ENCODE data around the gene RHEBL1.

DNA sequence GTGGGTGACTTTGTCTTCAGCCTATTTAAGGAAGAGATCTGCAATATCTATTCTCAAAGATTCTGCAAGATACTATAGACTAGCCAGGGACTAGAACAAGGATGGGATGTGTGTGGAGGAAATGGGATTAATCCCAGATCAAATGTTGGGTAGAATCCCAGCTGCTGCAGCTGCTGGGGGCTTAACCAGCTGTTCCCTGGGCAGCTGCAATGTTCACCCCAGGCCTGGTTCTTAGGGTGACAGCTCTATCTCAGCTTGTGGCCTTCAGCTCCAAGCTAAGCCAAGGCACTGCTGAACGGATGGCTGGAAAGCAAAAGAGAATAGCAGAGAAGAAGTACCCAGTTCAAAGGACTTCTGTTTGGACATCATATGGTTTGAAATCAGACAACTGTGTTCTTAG, 10.0 kb upstream of the RHEBL1 start:
- TF ChIP-seq EP300 (IDR thresholded peaks at IDR 0.05) (no peak), POLR2A (IDR thresholded peaks at IDR 0.05) (no peak)
- TF ChIP-seq, protein P1, sequence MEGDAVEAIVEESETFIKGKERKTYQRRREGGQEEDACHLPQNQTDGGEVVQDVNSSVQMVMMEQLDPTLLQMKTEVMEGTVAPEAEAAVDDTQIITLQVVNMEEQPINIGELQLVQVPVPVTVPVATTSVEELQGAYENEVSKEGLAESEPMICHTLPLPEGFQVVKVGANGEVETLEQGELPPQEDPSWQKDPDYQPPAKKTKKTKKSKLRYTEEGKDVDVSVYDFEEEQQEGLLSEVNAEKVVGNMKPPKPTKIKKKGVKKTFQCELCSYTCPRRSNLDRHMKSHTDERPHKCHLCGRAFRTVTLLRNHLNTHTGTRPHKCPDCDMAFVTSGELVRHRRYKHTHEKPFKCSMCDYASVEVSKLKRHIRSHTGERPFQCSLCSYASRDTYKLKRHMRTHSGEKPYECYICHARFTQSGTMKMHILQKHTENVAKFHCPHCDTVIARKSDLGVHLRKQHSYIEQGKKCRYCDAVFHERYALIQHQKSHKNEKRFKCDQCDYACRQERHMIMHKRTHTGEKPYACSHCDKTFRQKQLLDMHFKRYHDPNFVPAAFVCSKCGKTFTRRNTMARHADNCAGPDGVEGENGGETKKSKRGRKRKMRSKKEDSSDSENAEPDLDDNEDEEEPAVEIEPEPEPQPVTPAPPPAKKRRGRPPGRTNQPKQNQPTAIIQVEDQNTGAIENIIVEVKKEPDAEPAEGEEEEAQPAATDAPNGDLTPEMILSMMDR (IDR thresholded peaks at IDR 0.05), result no peak

All from tibial nerve (tissue), 4 donors.